ENCODE measurements around the gene MMP10.

DNA sequence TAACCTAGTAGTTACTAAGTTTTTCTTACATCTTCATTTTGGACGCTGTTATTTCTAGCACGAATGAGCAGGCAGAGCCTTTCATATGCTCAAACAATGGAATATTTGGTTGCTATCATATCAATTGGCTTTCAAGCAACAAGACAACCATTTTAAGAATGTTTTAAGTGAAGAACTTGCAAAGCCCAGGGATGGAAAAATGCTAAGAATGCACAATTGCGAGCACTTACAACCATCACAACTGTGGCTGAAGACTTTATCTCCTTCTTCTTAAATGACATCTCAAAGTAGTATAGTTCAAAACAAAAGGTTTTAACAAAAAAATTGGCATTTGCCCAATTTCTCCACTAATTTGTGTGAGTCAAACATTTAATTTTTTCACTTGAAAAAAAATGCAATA is 25.9 kb upstream of the MMP10 start:
- TF ChIP-seq CTCF (IDR thresholded peaks at IDR 0.05) (no peak), POLR2A (IDR thresholded peaks at IDR 0.05) (no peak)
